AG04450 (cell line): Measurements from ENCODE around the gene LAMA5. TPM values are rescaled to one million over a fixed set of nuclear protein-coding genes. Genes with fewer than 3 reads are reported as not detected.

Experiments
- CTCF ChIA-PET: fragments of 300-600, 350-600 bp; formaldehyde crosslinking; extraction: SDS; loops from one replicate; lab custom pipeline; 2022; ENCODE audit warnings: antibody characterized with exemption, inconsistent platforms; lab: Charles Lee
- POLR2A ChIA-PET: fragments of 350-600 bp; formaldehyde crosslinking; extraction: SDS; loops from one replicate; lab custom pipeline; 2021; ENCODE audit warnings: antibody characterized with exemption, inconsistent platforms; lab: Yijun Ruan, JAX
- DNase-seq: peaks from one replicate; pipeline ENCODE4 v3.0.0-alpha.2; 2011; ENCODE audit warnings: low read depth, low spot score
- H3K27ac ChIP-seq: one replicate; pipeline ENCODE4 v1.5.1; 2012; ENCODE audit warnings: low read depth, low read length, control low read depth
- H3K27me3 ChIP-seq: one replicate; pipeline ENCODE4 v1.6.0; 2012; ENCODE audit warnings: low read length; ENCODE audit not compliant: control insufficient read depth, insufficient read depth
- H3K4me3 ChIP-seq: 2 replicates; pipeline ENCODE4 v1.5.1; 2011; ENCODE audit warnings: mild to moderate bottlenecking, low read depth, low read length, control low read depth
- H3K9me3 ChIP-seq: 2 replicates; pipeline ENCODE4 v1.5.1; 2012; ENCODE audit warnings: low read length; ENCODE audit not compliant: control insufficient read depth, insufficient read depth
- CTCF ChIP-seq: IDR thresholded peaks from 2 replicates; pipeline ENCODE4 v1.5.1; 2011; ENCODE audit warnings: low read depth, low read length, control low read depth, inconsistent platforms
- polyA plus RNA-seq: library from polyadenylated mRNA; depleted of rRNA; stranded (reverse); fragments of >200 nt; gene quantifications from 2 replicates; pipeline ENCODE4 v1.2.3, GENCODE V29; 2011

The LAMA5 gene
- polyA plus RNA-seq, 1 experiment = 1.9 TPM

DNA sequence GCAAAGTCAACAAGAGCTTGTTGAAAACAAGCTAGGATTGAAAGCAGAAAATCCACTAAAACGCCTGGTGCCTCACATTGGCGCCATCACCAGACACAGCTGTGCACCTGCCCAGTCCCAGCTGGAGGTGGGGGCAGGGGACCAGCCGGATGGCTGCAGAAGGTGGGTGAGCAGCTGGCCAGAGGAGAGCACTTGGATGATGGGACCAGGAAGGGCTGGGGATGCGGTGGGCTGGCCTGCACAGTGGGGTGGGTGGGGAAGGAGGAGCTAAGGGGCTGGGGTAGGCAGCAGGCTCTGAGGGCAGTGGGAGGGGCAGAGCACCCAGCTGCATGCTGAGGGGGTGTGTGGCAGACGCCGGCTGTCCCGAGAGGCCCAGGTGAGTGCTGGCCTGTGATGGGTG is 32.9 kb upstream of the LAMA5 start:
- no peaks in the 10 kb centered on the region for H3K27me3 ChIP-seq
- no peak for TF ChIP-seq CTCF
- H3K9me3 ChIP-seq = peaks cover 7% of the 10 kb centered on the region; the same call in 1 of the 2 replicates
- CTCF ChIA-PET = interaction anchor here (1.3 kb wide), 1 partner anchor 17 kb away, joined by 5 read pairs; no protein-coding TSS in a partner anchor
- H3K27ac ChIP-seq = no peak overlapping the region
- POLR2A ChIA-PET = interaction anchor here (0.6 to 0.7 kb wide), 2 partner anchors 9 to 113 kb away, joined by 3 to 5 read pairs; no protein-coding TSS in a partner anchor
- H3K4me3 ChIP-seq = no peak overlapping the region
- no peak for DNase-seq

GRCh38 chr20:62398120-62398821 is 31.2 kb upstream of the LAMA5 start:
- ChIA-PET CTCF (no interaction called here), POLR2A (no interaction called here)
- Histone ChIP-seq H3K9me3 (peaks cover 7% of the 10 kb centered on the region; the same call in 1 of the 2 replicates), H3K27ac (no peak overlapping the region), H3K27me3 (no peaks in the 10 kb centered on the region), H3K4me3 (no peak overlapping the region)
- no peak for TF ChIP-seq CTCF
- DNase-seq = no peak

- ChIA-PET POLR2A (no interaction called here), CTCF (interaction anchor here (0.7 to 1.2 kb wide), 2 partner anchors 9 to 13 kb away, joined by 3 to 4 read pairs; no protein-coding TSS in a partner anchor)
- no peak for DNase-seq
- Histone ChIP-seq H3K27me3 (no peaks in the 10 kb centered on the region), H3K9me3 (peaks cover 7% of the 10 kb centered on the region; the same call in 1 of the 2 replicates), H3K4me3 (no peak overlapping the region), H3K27ac (no peak overlapping the region)
- no peak for TF ChIP-seq CTCF
These were observed 29.5 kb upstream of the LAMA5 start for GRCh38 chr20:62396367-62397239.

- no peaks in the 10 kb centered on the region for H3K27me3 ChIP-seq
- DNase-seq = no peak
- no peak overlapping the region for H3K27ac ChIP-seq
- POLR2A ChIA-PET = no interaction called here
- CTCF ChIA-PET = interaction anchor here (1.2 kb wide), 1 partner anchor 14 kb away, joined by 3 read pairs; no protein-coding TSS in a partner anchor
- peaks cover 7% of the 10 kb centered on the region; the same call in 1 of the 2 replicates for H3K9me3 ChIP-seq
- TF ChIP-seq CTCF = no peak
- H3K4me3 ChIP-seq = no peak overlapping the region
These were observed 28.5 kb upstream of the LAMA5 start for GRCh38 chr20:62395311-62396242.
